NCI-H146 (cell line): ENCODE data around the gene OIT3.

Experiments used
- DNase-seq: peaks from one replicate; lab custom pipeline; 2025; lab: John Stamatoyannopoulos, UW

OIT3 gene

DNA sequence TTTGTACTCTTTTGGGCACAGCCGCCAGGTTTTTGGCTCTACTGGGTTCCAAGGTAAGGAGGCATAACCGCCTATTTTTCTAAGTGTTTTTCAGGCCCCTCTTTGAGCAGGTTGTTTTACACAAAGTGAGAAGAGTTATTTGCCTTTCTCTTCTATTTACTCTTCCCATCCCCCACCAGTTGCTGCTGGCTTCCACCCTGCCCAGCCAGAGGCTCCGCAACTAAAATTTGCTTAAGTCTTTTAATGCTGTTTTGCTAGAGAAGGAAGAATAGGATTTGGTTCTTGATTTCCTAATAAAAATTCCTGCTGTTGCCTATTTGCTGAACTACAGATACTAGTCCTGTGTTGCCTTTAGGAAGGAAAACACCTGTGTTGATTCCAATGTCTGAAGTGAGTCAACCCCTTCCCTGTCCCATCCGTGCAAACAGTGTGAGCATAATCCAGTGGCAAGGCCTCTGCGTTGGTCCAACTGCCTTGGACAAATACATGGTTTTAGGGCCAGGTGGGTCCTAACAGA lies 59.2 kb downstream of the OIT3 start:
- no peak for DNase-seq

- no peak for DNase-seq
Measured at GRCh38 chr10:72953687-72954086, 60.1 kb downstream of the OIT3 start.

GRCh38 chr10:72954230-72954595 lies 60.7 kb downstream of the OIT3 start:
- DNase-seq = no peak

GRCh38 chr10:72954596-72955554 lies 61.3 kb downstream of the OIT3 start, which contains the start of gene PLA2G12B:
Gene PLA2G12B (minus strand): TSS chr10:72954806. CDS start chr10:72954685, 121 bp downstream.
- no peak for DNase-seq

DNA sequence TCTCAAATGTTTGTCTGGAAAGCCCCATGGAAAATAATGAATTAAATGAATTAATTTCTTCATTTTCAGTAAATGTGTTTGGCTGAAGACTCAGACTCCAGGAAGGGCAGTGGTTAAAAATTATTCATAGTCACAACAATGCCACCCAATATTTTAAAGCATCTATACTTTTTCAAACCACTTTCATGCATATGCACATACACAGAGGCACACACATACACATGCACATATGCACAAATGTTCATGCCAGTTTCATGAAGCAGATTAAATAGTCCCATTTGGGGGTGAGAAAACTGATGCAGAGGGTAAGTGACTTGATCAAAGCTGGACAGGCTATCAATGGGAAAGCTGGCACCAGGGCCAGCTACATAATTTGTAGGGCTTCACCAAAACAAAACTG lies 62.5 kb downstream of the OIT3 start:
- no peak for DNase-seq

DNA sequence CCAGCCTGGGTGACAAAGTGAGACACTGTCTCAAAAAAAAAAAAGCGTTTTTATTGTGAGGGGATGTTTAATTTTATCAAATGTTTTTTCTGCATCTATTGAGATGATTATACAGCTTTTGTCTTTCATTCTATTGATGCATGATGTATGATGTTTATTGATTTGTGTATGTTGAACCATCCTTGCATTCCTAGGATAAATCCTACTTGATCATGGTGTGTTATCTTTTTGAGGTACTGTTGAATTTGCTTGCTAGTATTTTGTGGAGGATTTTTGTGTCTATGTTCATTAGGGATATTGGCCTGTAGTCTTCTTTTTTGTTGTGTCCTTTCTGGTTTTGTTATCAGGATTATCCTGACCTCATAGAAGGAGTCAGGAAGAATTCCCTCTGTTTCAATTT lies 83.3 kb downstream of the OIT3 start:
- no peak for DNase-seq

- no peak for DNase-seq
Measured at GRCh38 chr10:72979709-72980108, 86.2 kb downstream of the OIT3 start.

DNA sequence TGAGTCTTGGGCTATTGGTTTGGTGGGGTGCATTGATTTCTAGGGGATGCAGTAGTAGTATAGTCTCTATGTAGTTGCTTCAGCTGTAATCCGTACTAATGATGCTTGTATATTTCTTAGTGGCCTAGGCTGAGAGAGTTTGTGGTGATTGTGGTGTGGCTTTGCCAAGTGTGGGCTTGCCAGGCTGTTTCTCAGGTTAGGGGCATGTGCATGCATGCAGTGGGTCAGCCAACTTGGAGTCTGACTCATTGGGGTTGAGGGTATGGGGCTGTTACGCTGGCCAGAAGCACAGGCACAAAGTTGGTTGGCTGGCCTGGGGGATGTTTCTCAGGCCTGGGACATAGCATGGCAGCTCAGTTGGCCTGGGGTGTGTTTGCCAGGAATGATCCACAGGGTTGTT lies 86.8 kb downstream of the OIT3 start:
- DNase-seq = no peak

- DNase-seq = no peak
Measured at GRCh38 chr10:72981028-72981881, 87.7 kb downstream of the OIT3 start.

- DNase-seq = no peak
Measured at GRCh38 chr10:72981882-72982529, 88.5 kb downstream of the OIT3 start.
